Measurements from ENCODE around the gene LGALS7B.
A peak's percentile ranks its signal among the peaks of the same experiment; 100 is the strongest.
"Not testable (repeated sequence)": the region's sequence is repeated elsewhere in the genome, so short reads cannot be mapped to it uniquely, and the experiment has no call there.

The LGALS7B gene

DNA sequence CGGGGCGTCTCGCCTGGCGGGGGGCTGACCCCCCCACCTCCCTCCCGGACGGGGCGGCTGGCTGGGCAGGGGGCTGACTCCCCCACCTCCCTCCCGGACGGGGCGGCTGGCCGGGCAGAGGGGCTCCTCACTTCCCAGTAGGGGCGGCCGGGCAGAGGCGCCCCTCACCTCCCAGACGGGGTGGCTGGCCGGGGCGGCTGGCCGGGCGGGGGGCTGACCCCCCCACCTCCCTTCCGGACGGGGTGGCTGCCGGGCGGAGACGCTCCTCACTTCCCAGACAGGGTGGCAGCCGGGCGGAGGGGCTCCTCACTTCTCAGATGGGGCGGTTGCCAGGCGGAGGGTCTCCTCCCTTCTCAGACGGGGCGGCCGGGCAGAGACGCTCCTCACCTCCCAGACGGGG, 8.8 kb downstream of the LGALS7B start:
- FAIRE-seq, result not testable (repeated sequence)

GRCh38 chr19:38799104-38799503, 10.1 kb downstream of the LGALS7B start:
- FAIRE-seq, result no peak

GRCh38 chr19:38800577-38801347, 11.8 kb downstream of the LGALS7B start:
- no peak for FAIRE-seq

DNA sequence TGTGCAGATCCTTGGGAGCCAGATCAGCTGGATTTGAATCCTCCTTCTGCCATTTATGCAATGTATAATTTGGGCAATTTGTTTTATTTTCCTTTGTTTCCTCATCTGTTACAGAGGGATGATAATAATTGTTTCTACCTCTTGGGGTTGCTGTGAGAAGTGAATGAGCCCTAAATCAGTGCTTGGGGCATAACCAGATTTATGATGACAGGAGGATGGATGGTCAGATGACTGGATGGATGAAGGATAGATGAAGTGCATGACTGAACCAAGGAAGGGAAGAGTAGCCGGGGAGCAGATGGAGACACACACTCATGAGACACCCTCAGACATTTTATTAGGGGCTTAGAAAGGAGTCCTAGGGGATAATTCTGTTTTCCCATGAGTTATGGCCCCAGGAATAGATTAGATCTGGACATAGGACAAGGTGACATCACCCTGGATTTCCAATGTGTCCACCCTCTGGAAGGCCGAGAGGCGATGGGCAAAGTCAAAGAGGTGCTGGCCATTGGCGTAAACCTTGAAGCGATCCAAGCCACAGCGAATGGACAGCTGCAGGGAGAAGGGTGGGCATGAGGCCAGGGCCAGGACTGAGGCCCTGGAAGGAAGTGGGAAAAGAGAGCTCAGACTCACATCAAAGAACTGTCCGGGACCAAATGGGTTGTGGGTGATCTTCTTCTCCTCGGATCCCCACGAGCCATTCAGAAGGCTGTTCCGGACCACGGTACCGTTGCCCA, 12.5 kb downstream of the LGALS7B start:
- no peak for FAIRE-seq

- no peak for FAIRE-seq
These were observed 14.5 kb downstream of the LGALS7B start for GRCh38 chr19:38803543-38803942.

DNA sequence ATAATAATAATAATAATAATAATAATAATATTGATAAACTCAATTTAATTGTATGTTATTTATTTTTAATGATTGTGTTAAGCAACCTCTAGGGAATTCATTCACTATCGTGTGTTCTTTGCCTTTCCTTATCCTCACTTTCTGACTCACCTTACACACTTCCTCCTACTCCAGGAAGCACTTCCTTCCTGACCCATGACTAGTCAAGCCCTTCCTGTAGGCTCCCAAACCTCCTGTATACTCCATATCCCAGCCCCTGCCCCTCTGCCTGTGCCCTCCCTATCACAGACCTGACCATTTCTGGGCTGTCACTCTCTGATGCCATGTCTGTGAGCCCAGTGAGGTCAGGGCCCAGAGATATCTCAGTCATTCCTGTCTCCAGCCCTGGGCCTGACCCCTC, 16.2 kb downstream of the LGALS7B start:
- FAIRE-seq, result no peak

DNA sequence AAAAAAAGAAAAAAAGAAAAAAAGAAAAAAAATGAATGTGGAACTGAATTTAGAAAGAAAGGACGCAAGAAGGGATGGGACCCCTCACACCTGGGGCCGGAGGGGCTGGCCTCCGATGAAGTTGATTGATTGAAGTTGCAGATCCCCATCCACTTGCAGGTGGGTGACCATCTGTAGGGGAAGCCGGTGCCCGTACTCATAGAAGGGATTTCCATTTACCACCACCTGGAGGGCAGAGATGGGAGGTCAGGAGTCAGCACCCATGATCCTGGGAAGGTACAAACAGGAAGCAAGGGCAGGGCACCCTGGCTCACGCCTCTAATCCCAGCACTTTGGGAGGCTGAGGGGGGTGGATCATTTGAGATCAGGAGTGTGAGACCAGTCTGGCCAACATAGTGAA, 17.4 kb downstream of the LGALS7B start:
- FAIRE-seq, result no peak

DNA sequence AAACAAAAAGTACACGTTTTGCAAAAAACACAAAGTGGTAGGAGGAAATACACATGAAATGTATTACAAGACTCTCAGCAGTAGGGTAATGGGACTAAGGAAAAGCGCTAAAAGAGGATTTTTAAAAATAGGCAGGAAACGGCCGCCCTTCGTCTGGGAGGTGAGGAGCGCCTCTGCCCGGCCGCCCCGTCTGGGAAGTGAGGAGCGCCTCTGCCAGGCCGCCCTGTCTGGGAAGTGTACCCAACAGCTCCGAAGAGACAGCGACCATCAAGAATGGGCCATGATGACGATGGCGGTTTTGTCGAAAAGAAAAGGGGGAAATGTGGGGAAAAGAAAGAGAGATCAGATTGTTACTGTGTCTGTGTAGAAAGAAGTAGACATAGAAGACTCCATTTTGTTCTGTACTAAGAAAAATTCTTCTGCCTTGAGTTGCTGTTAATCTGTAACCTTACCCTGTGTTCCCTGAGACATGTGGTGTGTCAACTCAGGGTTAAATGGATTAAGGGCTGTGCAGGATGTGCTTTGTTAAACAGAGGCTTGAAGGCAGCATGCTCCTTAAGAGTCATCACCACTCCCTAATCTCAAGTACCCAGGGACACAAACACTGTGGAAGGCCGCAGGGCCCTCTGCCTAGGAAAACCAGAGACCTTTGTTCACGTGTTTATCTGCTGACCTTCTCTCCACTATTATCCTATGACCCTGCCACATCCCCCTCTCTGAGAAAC, 18.5 kb downstream of the LGALS7B start:
- not testable (repeated sequence) for FAIRE-seq

- FAIRE-seq, result no peak
These were observed 19.7 kb downstream of the LGALS7B start for GRCh38 chr19:38808741-38809140.

DNA sequence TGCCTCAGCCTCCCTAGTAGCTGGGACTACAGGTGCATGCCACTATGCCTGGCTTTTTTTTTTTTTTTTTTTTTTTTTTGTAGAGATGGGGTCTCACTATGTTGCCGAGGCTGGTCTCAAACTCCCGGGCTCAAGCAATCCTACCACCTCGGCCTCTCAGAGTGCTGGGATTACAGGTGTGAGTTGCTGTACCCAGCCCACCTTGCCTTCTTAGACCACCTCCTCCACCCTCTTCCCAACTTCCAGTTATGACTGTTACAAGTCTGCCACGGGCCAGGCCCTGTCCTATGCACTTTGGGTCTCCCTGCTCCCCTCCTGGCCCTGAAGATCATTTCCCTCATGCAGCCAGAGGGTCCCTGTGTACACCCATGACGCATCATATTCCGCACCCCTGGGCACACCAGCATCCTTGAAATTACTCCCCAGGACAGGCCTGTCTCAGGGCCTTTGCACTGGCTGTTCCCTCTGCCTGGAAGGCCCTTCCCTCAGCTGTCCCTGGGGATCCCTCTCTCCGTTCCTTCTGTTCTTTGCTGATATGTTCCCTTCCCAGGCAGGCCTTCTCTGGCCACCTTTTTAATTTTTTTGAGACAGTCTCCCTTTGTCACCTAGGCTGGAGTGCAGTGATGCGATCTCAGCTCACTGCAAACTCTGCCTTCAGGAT, 20.7 kb downstream of the LGALS7B start:
- FAIRE-seq, result no peak

- FAIRE-seq, result no peak
These were observed 23.2 kb downstream of the LGALS7B start for GRCh38 chr19:38812009-38812840.

DNA sequence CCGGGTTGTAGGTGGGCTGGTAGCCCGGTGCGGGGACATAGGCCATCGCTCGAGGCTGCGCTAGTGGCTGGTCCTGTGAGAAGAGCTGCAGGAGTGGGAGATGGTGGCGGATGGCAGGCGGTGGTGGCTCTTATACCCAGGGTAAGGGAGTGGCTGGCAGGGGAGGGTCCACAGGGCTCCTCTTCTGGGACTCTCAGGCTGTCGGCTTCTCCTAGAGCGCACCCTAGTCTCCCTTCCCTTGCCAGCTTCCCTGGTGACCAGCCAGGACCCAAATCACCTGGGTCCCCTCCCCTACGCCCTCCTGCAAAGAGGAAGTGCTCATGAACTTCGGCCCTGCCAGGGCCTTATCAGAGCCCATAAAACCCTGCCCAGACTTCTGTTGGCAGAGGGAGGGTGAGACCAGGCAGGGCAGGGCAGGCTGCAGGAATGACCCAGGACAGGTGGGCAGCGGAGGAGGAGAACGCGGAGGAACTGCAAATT, 23.9 kb downstream of the LGALS7B start, which contains the start of gene LGALS4:
TSS of gene LGALS4 (minus strand) at position 105 of the 480 bp plus-strand sequence. CDS start at position 46, 59 bp downstream.
- peak; percentile 58 for FAIRE-seq

- no peak for FAIRE-seq
These were observed 24.3 kb downstream of the LGALS7B start for GRCh38 chr19:38813323-38813722.

GRCh38 chr19:38813932-38814331, 24.9 kb downstream of the LGALS7B start:
- not testable (repeated sequence) for FAIRE-seq

- FAIRE-seq, result no peak
These were observed 26.3 kb downstream of the LGALS7B start for GRCh38 chr19:38815059-38816001.

DNA sequence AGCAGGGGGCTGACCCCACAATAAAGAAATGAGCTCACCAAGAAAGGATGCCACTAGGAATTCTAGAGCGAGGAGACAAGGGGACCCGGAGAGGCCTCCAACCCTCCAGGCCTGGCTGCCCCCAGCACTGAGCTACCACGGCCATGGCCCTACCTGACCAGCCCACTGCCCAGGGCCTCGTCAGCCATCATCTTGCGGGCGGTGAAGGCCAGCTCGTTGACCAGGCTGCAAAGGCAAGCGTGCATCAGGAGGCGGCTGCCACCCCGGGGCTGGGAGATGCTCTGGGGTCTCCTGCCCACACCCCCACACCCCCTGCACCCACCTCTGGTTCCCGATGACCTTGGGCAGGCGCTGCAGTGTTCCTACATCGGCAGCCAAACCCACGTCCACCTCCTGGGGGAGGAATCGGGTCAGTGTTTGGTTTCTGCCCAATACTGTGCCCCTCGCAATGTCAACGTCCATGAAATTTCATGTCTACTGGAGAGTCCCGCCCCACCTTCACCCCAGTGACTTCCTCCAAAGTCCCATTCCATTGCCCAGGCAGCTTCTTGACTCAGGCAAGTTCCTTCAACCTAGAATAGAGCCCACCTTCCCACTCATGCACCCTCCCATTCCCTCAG, 27.2 kb downstream of the LGALS7B start:
- FAIRE-seq, result no peak

- no peak for FAIRE-seq
These were observed 28.1 kb downstream of the LGALS7B start for GRCh38 chr19:38817081-38817480.

GRCh38 chr19:38819231-38819920, 30.4 kb downstream of the LGALS7B start:
- FAIRE-seq, result no peak

DNA sequence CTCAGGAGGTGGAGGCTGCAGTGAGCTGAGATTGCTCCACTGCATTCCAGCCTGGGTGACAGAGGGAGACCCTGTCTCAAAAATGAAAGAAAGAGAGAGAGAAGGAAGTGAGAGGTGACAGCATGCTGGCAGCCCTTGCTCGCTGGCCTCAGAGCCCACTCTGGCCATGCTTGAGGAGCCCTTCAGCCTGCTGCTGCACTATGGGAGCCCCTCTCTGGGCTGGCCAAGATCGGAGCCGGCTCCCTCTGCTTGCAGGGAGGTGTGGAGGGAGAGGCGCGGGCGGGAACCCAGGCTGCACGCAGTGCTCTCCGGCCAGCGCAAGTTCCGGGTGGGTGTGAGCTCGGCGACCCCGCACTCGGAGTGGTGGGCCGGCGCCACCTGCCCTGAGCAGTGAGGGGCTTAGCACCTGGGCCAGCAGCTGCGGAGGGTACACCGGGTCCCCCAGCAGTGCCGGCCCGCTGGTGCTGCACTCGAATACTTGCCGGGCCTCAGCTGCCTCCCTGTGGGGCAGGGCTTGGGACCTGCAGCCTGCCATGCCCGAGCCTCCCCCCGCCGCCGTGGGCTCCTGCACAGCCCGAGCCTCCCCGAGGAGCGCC, 32.3 kb downstream of the LGALS7B start:
- not testable (repeated sequence) for FAIRE-seq
